GM19351 (cell line): ENCODE data around the gene RUNX1.

ENCODE experiments used
- ATAC-seq: cut with Tn5 transposase; IDR thresholded peaks from one replicate; pipeline ENCODE4 v1.9.1; 2021; ENCODE audit warnings: mild to moderate bottlenecking, moderate library complexity; ENCODE audit not compliant: unreplicated experiment

The RUNX1 gene

DNA sequence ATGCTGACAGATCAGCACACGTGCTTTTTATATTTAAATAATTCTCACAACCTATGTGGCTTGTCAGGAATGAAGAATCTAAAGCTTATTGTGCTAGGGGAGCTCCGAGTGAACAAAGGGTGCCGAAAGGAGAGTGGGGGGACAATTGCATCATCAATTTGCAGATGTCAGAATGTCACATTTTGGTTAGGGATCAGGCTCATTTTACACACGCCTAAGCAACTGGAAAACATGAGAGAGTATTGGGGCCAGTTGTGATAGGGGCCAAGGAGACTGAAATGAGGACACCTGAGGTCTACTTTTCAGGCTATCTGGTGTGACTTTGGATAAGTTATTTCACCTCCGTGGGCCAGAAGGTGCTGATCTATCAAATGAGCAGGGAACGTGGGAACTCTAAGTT lies 31.8 kb downstream of the RUNX1 start:
- ATAC-seq, result no peak

GRCh38 chr21:35016517-35017188 lies 32.4 kb downstream of the RUNX1 start:
- no peak for ATAC-seq

- ATAC-seq, result no peak
These were observed 33.0 kb downstream of the RUNX1 start for GRCh38 chr21:35016071-35016470.

DNA sequence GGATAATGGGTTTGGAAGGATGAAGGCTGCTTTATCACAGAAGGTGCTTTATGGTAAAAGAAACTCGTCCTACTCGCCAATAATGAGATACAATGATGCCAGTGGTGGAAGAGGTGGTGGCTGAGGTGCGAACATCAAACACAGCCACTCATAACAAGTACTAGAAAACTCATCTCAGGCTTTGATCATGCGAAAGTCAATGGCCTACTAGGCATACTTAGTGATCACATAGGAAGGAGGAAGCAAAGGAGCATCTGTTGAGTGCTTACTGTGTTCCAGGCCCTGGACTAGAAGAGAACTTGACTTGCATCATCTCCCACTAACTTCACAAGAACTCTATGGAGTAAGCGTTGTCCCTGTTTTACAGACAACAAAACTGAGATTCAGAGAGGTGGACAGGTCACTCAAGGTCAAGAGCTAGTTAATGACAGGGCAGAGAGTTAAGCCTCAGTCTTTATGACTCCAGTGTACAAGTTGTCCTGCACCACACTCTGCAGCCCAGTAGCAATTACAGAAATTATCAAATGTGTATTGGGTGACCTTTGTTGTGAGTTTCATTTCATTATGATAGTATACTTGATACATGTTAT lies 33.6 kb downstream of the RUNX1 start:
- no peak for ATAC-seq

DNA sequence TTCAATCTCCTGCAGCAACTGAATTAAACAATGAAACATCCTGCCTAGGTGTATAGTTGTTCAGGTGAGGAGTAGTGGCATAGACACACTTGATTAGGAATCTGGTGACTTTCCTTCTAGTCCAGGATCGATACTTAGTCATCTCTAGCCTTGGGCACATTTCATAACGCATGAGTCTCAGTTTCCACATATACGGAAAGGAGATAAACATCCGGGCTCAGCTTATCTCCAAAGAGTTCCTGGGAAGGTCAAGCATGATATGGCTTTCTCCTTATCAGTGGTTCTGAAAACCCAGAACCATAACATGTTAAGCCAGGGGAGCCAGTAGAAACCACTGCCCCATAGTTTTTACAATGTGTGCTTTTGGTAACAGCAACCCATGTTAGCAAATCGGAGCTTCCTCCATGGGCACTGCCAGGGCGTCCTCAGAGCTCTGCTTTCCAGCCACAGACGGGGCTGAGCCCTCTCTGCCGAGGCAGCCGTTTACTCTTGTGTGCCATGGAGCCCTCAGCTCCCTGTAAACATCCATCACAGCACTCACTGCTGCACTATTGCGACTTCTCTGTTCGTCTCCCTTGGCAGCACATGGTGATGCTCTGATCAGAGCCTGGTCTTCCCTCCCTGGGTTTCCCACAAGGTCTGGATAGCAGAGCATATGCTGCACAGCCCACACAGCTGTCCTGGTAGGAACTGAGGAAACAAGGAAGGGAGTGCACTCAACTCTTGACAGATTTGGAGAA lies 34.6 kb downstream of the RUNX1 start:
- no peak for ATAC-seq

DNA sequence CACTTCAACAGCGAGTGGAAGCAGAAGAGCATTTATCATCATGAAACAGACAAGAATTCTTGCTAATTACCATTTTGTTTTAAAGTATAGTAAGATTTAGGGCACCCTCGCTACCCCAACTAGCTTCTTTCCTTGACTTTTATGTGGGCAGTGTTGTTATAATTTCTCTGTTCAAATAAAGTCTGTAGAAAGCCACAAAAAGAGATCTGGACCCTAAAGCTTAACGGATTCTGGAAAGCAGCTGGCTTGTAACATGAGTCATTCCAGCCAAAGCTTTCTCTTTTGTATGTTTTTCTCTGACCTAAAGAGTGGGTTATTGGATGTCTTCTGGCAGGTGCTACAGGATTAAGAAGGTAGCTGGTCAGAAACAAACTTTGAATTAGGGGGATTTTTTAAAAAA lies 37.4 kb downstream of the RUNX1 start:
- ATAC-seq, result no peak

DNA sequence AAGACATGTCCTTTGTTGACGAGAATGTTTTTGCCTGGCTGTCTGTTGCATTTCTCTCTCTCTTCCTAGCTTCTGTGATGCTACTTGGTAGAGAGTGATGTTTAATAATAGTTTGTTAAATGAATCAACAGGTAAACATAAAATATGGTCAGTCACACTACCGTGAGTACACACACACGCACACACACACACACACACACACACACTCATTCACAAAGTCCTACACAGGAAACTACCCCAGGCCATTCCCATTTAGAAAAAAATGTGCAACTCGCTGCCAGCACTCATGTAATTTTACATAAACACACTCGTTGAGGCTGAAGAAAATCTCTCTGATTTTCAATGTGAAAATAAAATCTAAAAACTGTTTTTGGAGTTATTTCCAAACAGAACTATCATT lies 38.7 kb downstream of the RUNX1 start:
- no peak for ATAC-seq

- no peak for ATAC-seq
These were observed 41.8 kb downstream of the RUNX1 start for GRCh38 chr21:35007348-35007747.

GRCh38 chr21:35006771-35007170 lies 42.3 kb downstream of the RUNX1 start:
- no peak for ATAC-seq

GRCh38 chr21:35006248-35006647 lies 42.9 kb downstream of the RUNX1 start:
- no peak for ATAC-seq

GRCh38 chr21:35005560-35006224 lies 43.4 kb downstream of the RUNX1 start:
- ATAC-seq, result no peak

DNA sequence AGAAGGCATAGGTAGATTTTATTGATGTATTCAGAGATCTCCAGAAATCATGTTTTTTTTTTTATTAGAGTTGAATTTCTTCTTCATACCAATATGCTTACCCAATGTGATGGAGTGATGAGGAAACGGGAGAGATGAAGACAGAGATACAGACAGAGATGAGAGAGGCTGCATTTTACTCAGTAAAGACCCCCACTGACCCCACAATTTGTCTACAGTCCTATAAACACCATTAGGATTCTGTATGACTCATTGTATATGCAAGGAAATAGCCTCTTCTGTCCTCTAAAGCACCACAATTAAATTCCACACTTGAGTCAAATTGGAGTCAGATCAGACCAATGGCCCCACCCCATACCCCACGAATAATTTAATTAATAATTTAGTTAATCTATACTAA lies 44.0 kb downstream of the RUNX1 start:
- no peak for ATAC-seq

DNA sequence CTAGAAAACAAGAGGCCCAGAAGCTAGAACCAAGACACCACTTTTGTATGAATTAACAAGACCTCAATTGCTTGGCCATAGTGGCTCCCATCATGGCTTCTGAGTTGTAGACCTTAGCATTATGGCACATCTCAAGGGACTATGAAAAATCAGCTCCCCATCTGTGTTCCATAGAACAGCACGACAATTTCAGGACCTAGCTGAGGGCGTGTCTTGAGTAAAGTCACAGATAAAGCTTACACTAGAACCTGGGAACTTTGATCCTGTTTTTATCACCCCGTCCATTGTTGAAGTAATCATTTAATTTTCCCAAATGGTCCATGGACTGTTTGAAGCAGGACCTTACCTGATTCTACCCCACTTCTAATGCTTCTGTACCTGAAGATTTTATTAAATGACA lies 44.8 kb downstream of the RUNX1 start:
- no peak for ATAC-seq

GRCh38 chr21:35002879-35003722 lies 46.0 kb downstream of the RUNX1 start:
- no peak for ATAC-seq

GRCh38 chr21:34999397-34999941 lies 49.6 kb downstream of the RUNX1 start:
- ATAC-seq, result no peak

DNA sequence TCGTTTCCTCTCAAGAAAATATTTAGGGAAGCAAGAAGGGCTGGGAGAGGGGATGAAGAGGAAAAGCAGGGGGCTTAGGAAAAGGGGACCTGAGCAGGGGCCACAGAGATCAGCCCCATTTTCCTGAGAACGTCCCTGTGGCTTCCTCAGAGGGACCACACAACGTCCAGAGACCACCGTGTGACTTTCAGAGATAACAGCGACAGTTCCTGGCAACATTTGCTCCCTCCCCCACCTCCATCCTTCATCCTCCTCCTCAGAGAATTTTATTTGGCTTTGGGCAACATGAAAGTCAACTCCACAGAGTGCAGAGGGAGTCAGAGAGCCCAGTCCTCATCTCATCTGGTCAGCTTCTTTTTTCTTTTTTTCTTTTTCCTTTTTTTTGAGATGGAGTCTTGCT lies 50.9 kb downstream of the RUNX1 start:
- no peak for ATAC-seq

- no peak for ATAC-seq
These were observed 51.8 kb downstream of the RUNX1 start for GRCh38 chr21:34997294-34997693.

DNA sequence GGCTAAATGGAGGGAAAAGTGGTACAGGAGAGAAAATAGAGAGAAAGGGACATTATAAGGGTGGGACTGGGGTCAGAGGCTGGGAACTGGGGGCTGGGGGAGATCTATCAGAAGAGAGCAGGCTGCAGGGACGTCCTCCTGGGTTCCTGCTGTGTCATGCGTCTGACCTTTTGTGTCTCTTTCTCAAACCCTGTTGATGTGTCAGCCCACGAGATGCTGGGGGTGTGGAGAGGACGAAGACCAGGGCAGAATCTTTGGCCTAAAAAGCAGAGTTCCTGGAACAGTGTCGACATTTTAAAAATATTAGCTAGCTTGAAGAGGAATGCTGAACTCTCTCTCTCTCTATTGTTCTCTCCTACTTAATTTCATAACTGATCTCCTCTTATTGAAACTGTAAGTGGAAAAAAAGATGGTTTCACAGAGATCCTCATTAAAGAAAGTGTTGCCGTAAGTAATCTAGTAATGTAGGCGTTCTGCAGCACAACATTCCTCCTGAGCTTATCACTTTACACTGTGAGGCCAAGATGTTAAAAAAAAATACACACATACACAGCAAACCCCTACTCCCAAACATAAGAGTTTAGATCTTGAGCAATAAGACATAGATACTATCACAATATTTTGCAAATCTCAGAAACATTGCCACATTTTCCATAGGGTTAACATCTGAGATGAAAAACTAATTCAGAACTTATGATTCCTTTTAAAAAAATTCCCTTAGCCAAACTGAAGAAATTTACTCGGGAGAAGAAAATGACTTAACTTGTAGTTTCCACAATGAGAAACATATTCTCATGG lies 52.6 kb downstream of the RUNX1 start:
- no peak for ATAC-seq

- ATAC-seq, result no peak
These were observed 53.2 kb downstream of the RUNX1 start for GRCh38 chr21:34995979-34996303.
